ENCODE data around the gene FLNA.
"Not testable (repeated sequence)": the region's sequence is repeated elsewhere in the genome, so short reads cannot be mapped to it uniquely, and the experiment has no call there.

- TF ChIP-seq CTCF (conservative IDR thresholded peaks at IDR 0.05); EZH2 (IDR thresholded peaks at IDR 0.05; ENCODE audit: low read depth): not testable (repeated sequence)
Measured at GRCh38 chrX:154400369-154400817, 26.0 kb upstream of the FLNA start.

Measured in PC-9 (cell line).